ENCODE measurements around the gene TSHZ1.

DNA sequence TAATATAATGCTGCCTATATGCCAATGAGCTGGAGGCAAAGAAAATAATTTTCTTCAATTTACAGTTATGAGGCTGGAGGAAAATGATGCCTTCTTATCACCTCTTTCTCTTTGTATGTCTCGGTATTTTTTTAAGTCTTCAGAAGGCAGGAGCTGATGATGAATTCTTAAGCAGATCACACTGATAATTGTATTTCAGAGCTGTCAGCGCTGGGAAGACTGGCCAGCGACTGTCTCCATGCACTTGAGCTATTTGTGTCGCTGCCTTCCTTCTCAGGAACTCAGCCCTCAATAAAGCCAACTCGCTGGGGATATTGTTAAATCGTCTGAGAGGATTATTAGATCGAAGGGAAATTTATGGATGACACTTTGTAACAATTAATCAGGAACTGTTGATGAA is 42.0 kb upstream of the TSHZ1 start:
- TF ChIP-seq, protein P1, sequence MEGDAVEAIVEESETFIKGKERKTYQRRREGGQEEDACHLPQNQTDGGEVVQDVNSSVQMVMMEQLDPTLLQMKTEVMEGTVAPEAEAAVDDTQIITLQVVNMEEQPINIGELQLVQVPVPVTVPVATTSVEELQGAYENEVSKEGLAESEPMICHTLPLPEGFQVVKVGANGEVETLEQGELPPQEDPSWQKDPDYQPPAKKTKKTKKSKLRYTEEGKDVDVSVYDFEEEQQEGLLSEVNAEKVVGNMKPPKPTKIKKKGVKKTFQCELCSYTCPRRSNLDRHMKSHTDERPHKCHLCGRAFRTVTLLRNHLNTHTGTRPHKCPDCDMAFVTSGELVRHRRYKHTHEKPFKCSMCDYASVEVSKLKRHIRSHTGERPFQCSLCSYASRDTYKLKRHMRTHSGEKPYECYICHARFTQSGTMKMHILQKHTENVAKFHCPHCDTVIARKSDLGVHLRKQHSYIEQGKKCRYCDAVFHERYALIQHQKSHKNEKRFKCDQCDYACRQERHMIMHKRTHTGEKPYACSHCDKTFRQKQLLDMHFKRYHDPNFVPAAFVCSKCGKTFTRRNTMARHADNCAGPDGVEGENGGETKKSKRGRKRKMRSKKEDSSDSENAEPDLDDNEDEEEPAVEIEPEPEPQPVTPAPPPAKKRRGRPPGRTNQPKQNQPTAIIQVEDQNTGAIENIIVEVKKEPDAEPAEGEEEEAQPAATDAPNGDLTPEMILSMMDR (IDR thresholded peaks at IDR 0.05) = no peak
- TF ChIP-seq EP300 (IDR thresholded peaks at IDR 0.05; ENCODE audit: low read depth) = no peak
